Choroid plexus epithelial cell (primary cell): ENCODE data around the gene HYAL1.

ENCODE experiments used
- DNase-seq: peaks from one replicate; pipeline ENCODE4 v3.0.0-alpha.2; 2010; ENCODE audit warnings: low read depth
- H3K4me3 ChIP-seq: 2 replicates; pipeline ENCODE4 v1.5.1; 2011; ENCODE audit warnings: low read depth, mild to moderate bottlenecking, control low read depth, low read length, moderate library complexity
- TF ChIP-seq, protein P1 (sequence below): conservative IDR thresholded peaks from 2 replicates; pipeline ENCODE4 v1.5.1; 2011; ENCODE audit warnings: low read depth, mild to moderate bottlenecking, control low read depth, inconsistent platforms, low read length, moderate library complexity

Gene HYAL1

DNA sequence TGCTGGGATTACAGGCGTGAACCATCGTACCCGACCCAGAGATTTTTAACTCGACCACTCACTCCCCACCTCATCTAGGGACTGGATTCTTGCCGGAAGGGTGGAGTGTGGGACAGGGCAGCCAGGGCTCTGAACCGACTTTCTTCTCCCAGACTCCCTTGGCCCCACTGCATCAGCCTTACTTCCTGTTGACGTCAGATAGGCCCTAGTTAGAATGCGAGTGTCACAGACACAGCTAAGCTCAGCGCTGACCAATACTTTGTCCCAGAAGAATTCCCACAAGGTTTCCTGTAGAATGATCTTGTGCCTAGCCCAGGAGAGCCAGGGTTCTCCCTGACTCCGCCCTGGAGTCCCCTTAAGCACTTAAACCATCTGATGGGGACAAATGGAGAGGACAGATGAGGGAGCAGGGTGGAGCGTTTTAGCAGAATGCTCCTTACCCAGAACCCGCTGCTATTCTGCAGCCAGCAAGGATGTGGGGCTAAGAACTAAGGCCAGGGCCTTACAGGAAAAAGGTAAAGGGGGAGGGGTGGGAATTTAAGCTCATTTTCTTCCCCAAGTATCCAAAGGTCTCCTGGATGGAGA is 30.5 kb upstream of the HYAL1 start:
- TF ChIP-seq, protein P1, sequence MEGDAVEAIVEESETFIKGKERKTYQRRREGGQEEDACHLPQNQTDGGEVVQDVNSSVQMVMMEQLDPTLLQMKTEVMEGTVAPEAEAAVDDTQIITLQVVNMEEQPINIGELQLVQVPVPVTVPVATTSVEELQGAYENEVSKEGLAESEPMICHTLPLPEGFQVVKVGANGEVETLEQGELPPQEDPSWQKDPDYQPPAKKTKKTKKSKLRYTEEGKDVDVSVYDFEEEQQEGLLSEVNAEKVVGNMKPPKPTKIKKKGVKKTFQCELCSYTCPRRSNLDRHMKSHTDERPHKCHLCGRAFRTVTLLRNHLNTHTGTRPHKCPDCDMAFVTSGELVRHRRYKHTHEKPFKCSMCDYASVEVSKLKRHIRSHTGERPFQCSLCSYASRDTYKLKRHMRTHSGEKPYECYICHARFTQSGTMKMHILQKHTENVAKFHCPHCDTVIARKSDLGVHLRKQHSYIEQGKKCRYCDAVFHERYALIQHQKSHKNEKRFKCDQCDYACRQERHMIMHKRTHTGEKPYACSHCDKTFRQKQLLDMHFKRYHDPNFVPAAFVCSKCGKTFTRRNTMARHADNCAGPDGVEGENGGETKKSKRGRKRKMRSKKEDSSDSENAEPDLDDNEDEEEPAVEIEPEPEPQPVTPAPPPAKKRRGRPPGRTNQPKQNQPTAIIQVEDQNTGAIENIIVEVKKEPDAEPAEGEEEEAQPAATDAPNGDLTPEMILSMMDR, result no peak
- no peak overlapping the region for H3K4me3 ChIP-seq
- peak; percentile 86 for DNase-seq

DNA sequence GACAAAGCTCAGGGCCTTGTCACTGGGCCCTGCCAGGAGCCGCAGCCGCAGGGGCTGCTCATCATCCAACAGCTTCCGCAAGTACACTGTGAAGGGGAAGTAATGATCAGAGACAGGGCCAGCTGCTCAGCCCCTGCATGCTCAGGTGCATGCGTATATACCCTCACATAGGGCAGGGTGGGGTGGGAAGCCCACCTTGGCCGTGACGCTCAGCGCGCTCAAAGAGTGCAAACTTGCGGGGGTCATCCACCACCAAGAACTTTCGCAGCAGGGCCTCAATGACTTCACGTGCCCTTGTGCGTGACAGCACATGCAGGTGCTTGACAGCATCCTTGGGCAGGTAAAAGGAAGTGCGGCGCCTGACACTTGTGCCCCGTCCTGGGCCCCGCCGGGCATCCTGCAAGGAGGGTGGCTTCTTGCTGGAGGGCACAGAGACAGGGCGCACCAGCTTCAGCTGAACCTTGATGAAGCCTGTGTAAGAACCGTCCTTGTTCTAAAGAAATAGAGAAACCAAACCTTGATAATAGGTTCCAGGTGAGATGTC is 28.1 kb upstream of the HYAL1 start:
- no peak for DNase-seq
- H3K4me3 ChIP-seq, result no peak overlapping the region
- TF ChIP-seq, protein P1, result no peak

DNA sequence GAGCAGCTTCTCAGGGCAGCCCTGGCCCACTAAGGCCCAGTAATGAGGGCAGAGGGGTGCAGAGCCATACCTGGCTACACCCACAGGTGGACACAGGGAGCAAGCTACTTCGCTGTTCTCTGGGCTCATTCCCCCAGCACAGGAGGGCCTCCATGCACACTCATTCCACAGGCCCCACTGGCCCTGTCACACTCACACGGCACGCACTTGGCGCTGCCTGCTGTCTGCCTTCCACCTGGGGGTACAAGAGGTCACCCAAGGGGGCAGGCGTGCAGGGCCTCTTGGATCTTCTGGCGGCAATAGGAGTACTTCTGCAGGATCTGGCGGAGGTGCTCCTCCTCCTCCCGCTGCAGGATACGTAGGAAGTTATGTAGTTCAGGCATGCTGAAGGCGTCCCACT is 27.0 kb upstream of the HYAL1 start:
- TF ChIP-seq, protein P1, result no peak
- H3K4me3 ChIP-seq, result no peak overlapping the region
- no peak for DNase-seq

DNA sequence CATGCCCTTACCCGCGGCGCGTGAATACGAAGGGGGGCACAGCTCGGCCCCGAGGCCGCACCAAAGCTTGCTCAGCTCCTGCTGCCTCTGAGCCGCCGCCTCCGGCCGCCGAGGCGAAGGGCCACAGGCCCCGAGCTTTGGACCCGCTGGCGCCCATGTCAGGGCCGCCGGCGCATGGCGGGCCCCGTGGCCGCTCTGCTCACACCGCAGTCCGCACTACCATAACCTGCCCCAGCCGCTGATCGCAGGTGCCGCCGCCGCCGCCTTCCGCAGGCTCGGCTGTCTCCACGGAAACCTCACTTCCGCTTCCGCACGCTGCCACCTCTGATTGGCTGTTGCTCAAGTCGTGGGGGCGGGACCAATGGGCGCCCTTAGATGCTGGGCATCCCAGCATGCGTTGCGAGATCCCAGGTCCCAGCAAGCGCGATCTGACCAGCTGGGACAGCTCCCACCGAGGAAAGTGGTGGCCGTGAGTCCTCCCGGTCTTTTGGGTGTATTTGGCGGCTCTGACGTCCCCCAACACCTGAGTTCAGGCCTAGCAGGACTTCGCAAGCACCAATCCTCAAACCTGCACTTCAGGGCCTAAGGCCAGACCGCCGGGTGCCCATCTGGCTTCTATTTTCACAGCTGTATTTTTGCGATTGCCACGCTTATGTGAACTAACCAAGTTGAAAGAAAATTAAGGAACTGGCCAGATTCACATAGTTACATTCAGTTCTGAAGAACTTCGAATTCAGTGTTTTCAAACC is 24.7 kb upstream of the HYAL1 start, which contains the start of gene TUSC2:
Gene TUSC2, minus strand, starts transcription at position 281 of the 749 bp plus-strand sequence. Its CDS starts 124 bp downstream, at position 157.
- DNase-seq, result peak; percentile 97
- peak within 1 kb of the TSS; percentile 83 for H3K4me3 ChIP-seq
- TF ChIP-seq, protein P1, result no peak

DNA sequence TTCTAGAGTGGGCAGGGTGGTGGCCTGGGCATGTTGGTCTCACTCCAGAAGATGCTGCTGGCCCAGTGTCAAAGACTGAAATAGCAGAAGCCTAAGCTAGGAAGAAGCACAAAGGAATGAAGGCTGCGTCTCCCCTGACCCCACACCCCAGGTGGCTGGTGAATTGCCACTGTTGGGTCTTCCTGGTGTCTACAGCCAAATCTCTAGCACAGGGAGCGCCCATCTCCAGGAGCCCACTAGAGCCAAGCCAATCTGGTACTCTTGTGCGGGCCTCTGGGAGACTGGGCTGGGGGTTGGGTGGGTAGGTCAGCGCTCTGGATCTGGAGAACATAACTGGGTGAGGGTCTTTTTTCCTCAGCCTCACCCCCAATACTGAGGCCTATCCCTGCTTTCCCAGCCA is 23.8 kb upstream of the HYAL1 start:
- DNase-seq, result no peak
- H3K4me3 ChIP-seq, result peak overlapping the region; percentile 83
- TF ChIP-seq, protein P1, result no peak

DNA sequence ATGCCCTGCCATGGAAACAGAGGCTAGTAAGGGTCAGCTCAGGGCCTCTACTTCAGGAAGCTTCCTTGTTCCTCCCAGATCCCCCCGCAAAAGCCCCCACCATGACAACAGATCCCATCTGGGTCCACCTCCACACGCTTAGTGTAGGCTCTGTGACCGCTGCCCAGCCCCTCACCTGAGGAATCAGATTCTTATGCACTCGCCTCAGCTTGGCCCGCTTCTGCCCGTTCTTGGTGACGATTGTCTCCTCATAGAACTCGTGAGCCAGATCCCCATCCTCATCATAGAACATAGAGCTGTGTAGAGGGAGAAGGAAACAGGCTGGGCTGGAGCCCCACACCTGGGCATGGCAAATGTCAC is 22.8 kb upstream of the HYAL1 start:
- no peak for DNase-seq
- TF ChIP-seq, protein P1, result no peak
- H3K4me3 ChIP-seq, result no peak overlapping the region
